Motor neuron (in vitro differentiated cells): ENCODE results near the gene ANKDD1A. TPM values are rescaled to one million over a fixed set of nuclear protein-coding genes. Genes with fewer than 3 reads are reported as not detected.

Experiments
- ATAC-seq, 8 experiments: fragments of 200-7000 bp; cut with Tn5 transposase; replicated peaks in 6 of 8; 2 replicates each; pipeline ENCODE4 v1.8.0; 2021; ENCODE audit warnings: mild to moderate bottlenecking in 8 of 8, moderate library complexity in 8 of 8
- H3K27ac ChIP-seq, 2 donors: fragments of 250-450 bp; sonication (Bioruptor Pico); 2 replicates each; pipeline ENCODE4 v1.9.0; 2021; ENCODE audit warnings: antibody characterized with exemption in 2 of 2, mild to moderate bottlenecking in 2 of 2, moderate library complexity in 1 of 2
- H3K4me1 ChIP-seq, 2 donors: fragments of 250-450 bp; sonication (Bioruptor Pico); replicated peaks in 1 of 2; 2 replicates each; pipeline ENCODE4 v1.6.1; 2021; ENCODE audit warnings: antibody characterized with exemption in 2 of 2, mild to moderate bottlenecking in 2 of 2, moderate library complexity in 1 of 2
- H3K4me3 ChIP-seq, 5 donors: fragments of 250-450 bp; sonication (Bioruptor Pico); 2 replicates each; pipeline ENCODE4 v1.9.0; 2021; ENCODE audit warnings: antibody characterized with exemption in 5 of 5, mild to moderate bottlenecking in 5 of 5, moderate library complexity in 4 of 5
- WGBS, 10 experiments: fragments of 450-650 bp; shearing (Covaris generic); methylation state at CpG; one replicate each; pipeline ENCODE4 v1.0.0; 2022; 5-methylcytosine and 5-hydroxymethylcytosine counted together
- in situ Hi-C, 9 experiments: fragments of 400-800 bp; cut with MboI; loops; one replicate each; pipeline ENCODE4 v1.15.0; 2021; ENCODE audit warnings: low sequenced_read_pairs in 9 of 9, low pct_unique_long_range_greater_than_20kb in 2 of 9; ENCODE audit not compliant: unreplicated experiment in 9 of 9
- total RNA-seq, 8 experiments: library from RNA; unstranded; fragments of 300-600 nt; gene quantifications; 2 replicates each; pipeline versions ENCODE4 v1.2.3 to v1.2.4, GENCODE V29; 2022

The ANKDD1A gene
- total RNA-seq, 8 experiments from 2014 or later, result 1.0 to 7.7 (median 3.4) TPM

DNA sequence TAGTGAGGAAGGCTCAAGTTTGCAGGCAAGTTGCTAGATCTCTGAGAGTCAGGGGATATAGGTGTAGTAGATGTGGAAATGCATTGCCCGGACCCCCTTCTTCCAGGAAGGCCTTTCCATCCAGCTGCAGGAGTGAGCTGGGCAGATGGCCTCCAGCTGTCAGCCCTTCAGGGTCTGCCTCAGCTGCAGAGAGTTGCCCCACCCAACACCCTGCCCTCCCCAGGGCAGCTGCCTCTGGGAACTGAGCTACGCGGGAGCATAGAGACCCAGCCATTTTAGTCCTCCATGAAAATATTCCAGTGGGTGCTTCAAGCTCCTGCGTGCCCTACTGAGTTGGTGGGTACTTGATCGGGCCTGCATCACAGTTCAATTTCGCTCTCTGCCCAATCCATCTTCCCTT lies 48.5 kb downstream of the ANKDD1A start:
- Histone ChIP-seq H3K4me1 (no peaks in the 10 kb centered on the region), H3K27ac (no peak overlapping the region), H3K4me3 (no peak overlapping the region)
- in situ Hi-C loops, result no loop called here
- 80 to 100% (median 100%) methylated on average over 1 to 3 of the region's 6 CpGs; no CpG with 5 or more reads in 3 of the 10 experiments for WGBS, 10 experiments
- ATAC-seq, result peak in 3 of 8 experiments; percentile 38 to 68 (median 63)

GRCh38 chr15:64961013-64961412 lies 49.3 kb downstream of the ANKDD1A start:
- no peak overlapping the region for H3K27ac ChIP-seq
- 80 to 100% (median 93%) methylated on average over 1 to 5 of the region's 5 CpGs; no CpG with 5 or more reads in 4 of the 10 experiments for WGBS, 10 experiments
- ATAC-seq, result no peak
- H3K4me3 ChIP-seq, result no peak overlapping the region
- no peaks in the 10 kb centered on the region for H3K4me1 ChIP-seq
- in situ Hi-C loops, result no loop called here

DNA sequence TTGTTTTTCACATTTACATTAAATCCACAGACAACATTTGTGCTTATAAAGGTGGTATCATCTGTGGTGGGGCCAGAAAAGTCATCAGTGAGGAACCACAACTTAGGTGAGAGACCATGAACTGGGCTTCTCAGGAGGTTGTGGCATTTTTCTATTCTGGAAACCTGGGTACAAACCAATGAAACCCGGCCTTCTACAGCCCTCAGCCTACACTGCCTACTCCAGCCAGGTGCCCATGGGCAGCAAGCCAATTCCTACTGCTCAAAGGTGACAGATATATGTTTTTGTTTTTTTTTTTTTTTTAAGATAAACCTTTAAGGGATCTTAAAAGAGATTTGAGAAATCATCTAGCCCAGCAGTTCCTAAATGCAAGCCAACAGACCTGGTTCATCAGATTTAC lies 57.7 kb downstream of the ANKDD1A start:
- Histone ChIP-seq H3K27ac (no peak overlapping the region), H3K4me1 (no peaks in the 10 kb centered on the region), H3K4me3 (no peak overlapping the region)
- no peak for ATAC-seq
- in situ Hi-C loops, result no loop called here
- WGBS, 10 experiments, result 100% methylated on average over 1 of the region's 1 CpG; no CpG with 5 or more reads in 5 of the 10 experiments

DNA sequence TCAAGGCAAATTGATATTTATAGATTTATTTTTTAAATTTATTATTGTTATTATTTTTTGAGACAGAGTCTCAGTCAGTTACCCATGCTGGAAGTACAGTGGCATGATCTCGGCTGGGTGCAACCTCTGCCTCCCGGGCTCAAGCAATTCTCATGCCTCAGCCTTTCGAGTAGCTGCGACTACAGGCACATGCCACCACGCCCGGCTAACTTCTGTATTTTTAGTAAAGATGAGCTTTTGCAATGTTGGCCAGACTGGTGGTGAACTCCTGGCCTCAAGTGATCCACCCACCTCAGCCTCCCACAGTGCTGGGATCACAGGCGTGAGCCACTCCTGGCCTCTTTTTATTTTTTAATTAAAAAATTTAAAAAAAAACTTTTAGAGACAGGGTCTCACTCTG lies 59.0 kb downstream of the ANKDD1A start:
- Histone ChIP-seq H3K4me1 (no peaks in the 10 kb centered on the region), H3K27ac (no peak overlapping the region), H3K4me3 (no peak overlapping the region)
- no peak for ATAC-seq
- WGBS, 10 experiments, result 87 to 100% (median 96%) methylated on average over 1 to 7 of the region's 7 CpGs; no CpG with 5 or more reads in 1 of the 10 experiments
- in situ Hi-C loops, result no loop called here

DNA sequence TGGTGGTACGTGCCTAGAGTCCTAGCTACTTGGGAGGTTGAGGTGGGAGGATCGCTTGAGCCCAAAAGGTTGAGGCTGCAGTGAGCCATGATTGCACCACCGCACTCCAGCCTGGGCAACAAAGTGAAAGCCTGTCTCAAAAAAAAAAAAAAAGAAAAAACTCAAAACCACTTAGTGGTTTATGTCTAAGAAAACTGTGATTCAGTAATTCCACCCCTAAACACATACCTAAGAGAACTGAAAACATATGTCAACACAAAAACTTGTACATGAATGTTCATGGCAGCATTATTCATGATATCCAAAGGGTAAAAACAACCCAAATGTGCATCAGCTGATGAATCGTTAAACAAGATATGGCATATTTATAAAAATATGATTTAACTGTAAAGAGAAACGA lies 63.7 kb downstream of the ANKDD1A start:
- ATAC-seq, result peak in 1 of 8 experiments; percentile 11
- no peak overlapping the region for H3K27ac ChIP-seq
- H3K4me1 ChIP-seq, result no peaks in the 10 kb centered on the region
- in situ Hi-C loops, result no loop called here
- WGBS, 10 experiments, result 74 to 100% (median 78%) methylated on average over 2 to 5 of the region's 5 CpGs; no CpG with 5 or more reads in 1 of the 10 experiments
- no peak overlapping the region for H3K4me3 ChIP-seq

DNA sequence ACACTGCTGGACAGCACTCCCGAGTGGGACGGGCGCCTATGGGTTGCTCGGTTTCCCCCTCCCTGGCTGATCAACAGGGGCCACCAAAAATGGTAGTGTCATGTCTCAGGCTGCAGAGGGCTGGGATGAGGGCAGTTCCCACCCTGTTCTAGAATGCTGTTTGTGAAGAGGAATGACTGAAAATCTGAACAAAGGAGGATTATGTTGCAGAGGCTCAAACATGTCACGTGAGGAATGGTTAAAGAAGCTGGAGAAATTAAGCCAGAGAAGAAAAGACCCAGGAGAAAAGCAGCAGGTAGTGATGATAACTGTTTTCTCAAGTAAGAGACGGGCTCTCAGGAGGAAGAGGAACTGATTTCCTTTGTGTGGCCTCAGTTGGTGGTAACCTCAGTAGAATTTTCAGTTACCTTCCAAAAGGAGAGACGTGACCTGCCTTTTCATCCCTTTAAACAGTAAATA lies 67.6 kb downstream of the ANKDD1A start:
- in situ Hi-C loops, result no loop called here
- Histone ChIP-seq H3K4me1 (no peaks in the 10 kb centered on the region), H3K27ac (no peak overlapping the region), H3K4me3 (no peak overlapping the region)
- peak in 3 of 8 experiments; percentile 28 to 51 (median 33) for ATAC-seq
- WGBS, 10 experiments, result 40 to 100% (median 61%) methylated on average over 1 to 5 of the region's 7 CpGs

DNA sequence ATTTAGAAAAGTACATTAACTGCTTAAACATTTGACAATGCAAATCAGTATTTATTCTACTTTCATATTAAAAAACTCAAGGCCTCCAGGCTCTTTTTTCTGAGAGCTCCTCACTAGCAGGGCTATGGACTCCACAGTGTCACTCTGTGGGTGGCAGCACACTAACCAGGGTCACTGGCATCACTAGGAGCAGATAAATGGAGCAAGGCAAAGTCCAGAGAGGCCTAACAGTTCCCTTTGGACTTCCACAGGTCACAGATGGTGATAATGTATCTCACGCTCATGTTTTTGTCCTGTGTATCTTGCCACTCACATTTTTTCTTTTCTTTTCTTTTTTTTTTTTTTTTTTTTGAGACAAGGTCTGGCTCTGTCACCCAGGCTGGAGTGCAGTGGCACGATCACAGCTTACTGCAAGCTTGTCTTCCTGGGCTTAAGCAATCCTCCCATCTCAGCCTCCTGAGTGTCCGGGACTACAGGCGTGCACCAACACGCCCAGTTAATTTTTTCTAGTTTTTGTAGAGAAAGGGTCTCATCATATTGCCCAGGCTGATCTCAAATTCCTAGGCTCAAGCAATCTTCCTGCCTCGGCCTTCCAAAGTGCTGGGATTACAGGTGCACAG lies 70.2 kb downstream of the ANKDD1A start:
- H3K27ac ChIP-seq, result no peak overlapping the region
- no peaks in the 10 kb centered on the region for H3K4me1 ChIP-seq
- in situ Hi-C loops, result no loop called here
- H3K4me3 ChIP-seq, result no peak overlapping the region
- 86 to 100% (median 92%) methylated on average over 1 to 6 of the region's 6 CpGs; no CpG with 5 or more reads in 2 of the 10 experiments for WGBS, 10 experiments
- no peak for ATAC-seq

DNA sequence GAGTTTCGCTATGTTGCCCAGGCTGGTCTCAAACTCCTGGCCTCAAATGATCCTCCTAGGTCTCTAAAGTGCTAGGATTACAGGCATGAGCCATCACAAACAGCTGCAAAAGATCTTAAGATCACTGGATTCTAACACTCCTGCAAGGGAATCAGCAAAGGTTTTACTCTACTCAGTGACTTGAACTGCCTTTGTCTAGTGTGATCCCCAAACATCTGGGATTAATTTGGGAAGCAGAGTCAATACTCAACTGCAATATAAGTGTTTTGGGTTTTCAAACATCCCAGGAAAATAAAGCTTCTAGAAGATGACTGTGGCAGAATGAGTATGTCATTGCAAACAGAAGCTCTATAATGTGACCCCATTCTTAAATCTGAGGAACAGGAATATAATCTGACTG lies 70.8 kb downstream of the ANKDD1A start:
- WGBS, 10 experiments, result 80 to 100% (median 100%) methylated on average over 1 of the region's 1 CpG; no CpG with 5 or more reads in 4 of the 10 experiments
- in situ Hi-C loops, result no loop called here
- no peak for ATAC-seq
- H3K4me3 ChIP-seq, result no peak overlapping the region
- no peak overlapping the region for H3K27ac ChIP-seq
- H3K4me1 ChIP-seq, result no peaks in the 10 kb centered on the region

GRCh38 chr15:64985366-64986033 lies 73.8 kb downstream of the ANKDD1A start:
- ATAC-seq, result no peak
- peaks cover 10% of the 10 kb centered on the region in 2 donors for H3K4me1 ChIP-seq
- H3K4me3 ChIP-seq, result no peak overlapping the region
- in situ Hi-C loops, result no loop called here
- WGBS, 10 experiments, result 0 to 95% (median 79%) methylated on average over 1 to 8 of the region's 9 CpGs; no CpG with 5 or more reads in 1 of the 10 experiments
- H3K27ac ChIP-seq, result no peak overlapping the region

DNA sequence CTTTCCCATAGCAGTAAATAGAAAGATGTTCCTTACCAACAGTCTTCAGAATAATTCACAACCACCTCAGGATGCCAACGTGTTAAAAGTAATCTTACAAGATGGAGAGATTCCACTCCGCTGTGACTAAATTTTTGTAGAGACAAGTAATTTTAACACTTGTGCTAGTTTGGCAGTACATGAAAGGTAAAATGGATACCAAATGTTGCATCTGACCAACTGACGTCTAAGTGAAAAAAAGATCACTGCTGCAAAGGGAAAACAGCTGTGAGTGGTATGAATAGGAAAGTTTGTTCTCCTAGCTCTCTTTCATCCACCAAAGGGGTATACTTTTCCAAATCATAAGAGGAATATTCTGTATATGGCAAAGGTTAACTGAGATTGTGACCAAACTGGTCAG lies 75.4 kb downstream of the ANKDD1A start:
- WGBS, 10 experiments, result 0 to 100% (median 73%) methylated on average over 1 to 3 of the region's 3 CpGs; no CpG with 5 or more reads in 1 of the 10 experiments
- Histone ChIP-seq H3K4me1 (peaks cover 14 to 15% of the 10 kb centered on the region in 2 donors), H3K27ac (no peak overlapping the region), H3K4me3 (no peak overlapping the region)
- ATAC-seq, result no peak
- in situ Hi-C loops, result no loop called here

GRCh38 chr15:64989416-64990167 lies 77.9 kb downstream of the ANKDD1A start, which contains the start of gene SPG21:
SPG21 (minus strand) TSS chr15:64989914; CDS start chr15:64983569, 6,345 bp downstream.
- Histone ChIP-seq H3K4me1 (peaks cover 14 to 15% of the 10 kb centered on the region in 2 donors), H3K4me3 (peak within 1 kb of the TSS; percentile 87 to 100 (median 97)), H3K27ac (peak within 1 kb of the TSS; percentile 90)
- peak; percentile 87 to 96 (median 92) for ATAC-seq
- in situ Hi-C loops, result no loop called here
- 0 to 4% (median 0%) methylated on average over 1 to 8 of the region's 75 CpGs; no CpG with 5 or more reads in 5 of the 10 experiments for WGBS, 10 experiments

DNA sequence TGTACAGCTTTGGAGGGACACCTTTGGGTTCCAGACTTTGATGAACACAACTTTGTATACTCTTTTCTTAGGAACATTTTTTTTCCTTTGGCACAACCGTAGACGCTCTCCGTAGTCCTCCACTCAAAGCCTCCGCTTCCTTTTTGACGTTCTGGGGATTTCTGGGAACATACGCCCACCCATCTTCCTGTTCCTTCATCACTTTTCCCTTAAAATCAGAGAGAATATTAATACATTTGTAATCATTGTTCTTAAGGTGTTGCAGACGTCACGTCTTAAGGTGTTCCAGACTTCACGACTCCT lies 78.4 kb downstream of the ANKDD1A start:
- H3K4me3 ChIP-seq, result peak overlapping the region; percentile 87 to 100 (median 97)
- 0 to 25% (median 4%) methylated on average over 2 to 9 of the region's 9 CpGs; no CpG with 5 or more reads in 1 of the 10 experiments for WGBS, 10 experiments
- peaks cover 14 to 15% of the 10 kb centered on the region in 2 donors for H3K4me1 ChIP-seq
- in situ Hi-C loops, result no loop called here
- H3K27ac ChIP-seq, result peak overlapping the region; percentile 41 to 56
- peak in 2 of 8 experiments; percentile 23 to 27 for ATAC-seq
